Activated T-cell treated with anti-CD3 and anti-CD28 coated beads, Interleukin-2, amount 50 U/mL, for 72 hours (primary cell): ENCODE measurements around the gene DNAH8. TPM values are rescaled to one million over a fixed set of nuclear protein-coding genes. Genes with fewer than 3 reads are reported as not detected.
A peak's percentile ranks its signal among the peaks of the same experiment; 100 is the strongest.
"Not testable (repeated sequence)": the region's sequence is repeated elsewhere in the genome, so short reads cannot be mapped to it uniquely, and the experiment has no call there.

Experiments
- ATAC-seq, 2 donors: fragments of 150-1000 bp; cut with Tn5 transposase; replicated peaks in 1 of 2; 2 replicates each; pipeline ENCODE4 v1.10.0; 2021; ENCODE audit warnings: moderate library complexity in 2 of 2, mild to moderate bottlenecking in 1 of 2
- DNase-seq, 2 donors: peaks; one replicate each; pipeline ENCODE4 v3.0.0; 2021 to 2022; ENCODE audit warnings: mixed read lengths in 1 of 2
- H3K27ac Mint-ChIP-seq: one replicate; pipeline ENCODE4 v1.8.0; 2022; ENCODE audit warnings: mild to moderate bottlenecking, moderate library complexity, mixed read lengths
- H3K27me3 Mint-ChIP-seq: one replicate; pipeline ENCODE4 v1.8.0; 2022; ENCODE audit warnings: low read depth, mixed read lengths
- H3K36me3 Mint-ChIP-seq, 2 donors: one replicate each; pipeline ENCODE4 v1.8.0; 2022; ENCODE audit warnings: mixed read lengths in 2 of 2, mild to moderate bottlenecking in 1 of 2; ENCODE audit not compliant: insufficient read depth in 2 of 2
- H3K4me1 Mint-ChIP-seq: one replicate; pipeline ENCODE4 v1.8.0; 2022; ENCODE audit warnings: low read depth, mixed read lengths
- H3K4me3 Mint-ChIP-seq, 2 donors: one replicate each; pipeline ENCODE4 v1.8.0; 2022; ENCODE audit warnings: mild to moderate bottlenecking in 2 of 2, mixed read lengths in 2 of 2, moderate library complexity in 2 of 2
- H3K9me3 Mint-ChIP-seq, 2 donors: one replicate each; pipeline ENCODE4 v1.8.0; 2022; ENCODE audit warnings: mixed read lengths in 2 of 2
- total RNA-seq, 2 donors: library from RNA; stranded (reverse); gene quantifications; one replicate each; pipeline ENCODE4 v1.2.3, GENCODE V29; 2022

DNAH8 gene
- total RNA-seq, 2 donors from 2014 or later, result 0.02 to 0.41 TPM

DNA sequence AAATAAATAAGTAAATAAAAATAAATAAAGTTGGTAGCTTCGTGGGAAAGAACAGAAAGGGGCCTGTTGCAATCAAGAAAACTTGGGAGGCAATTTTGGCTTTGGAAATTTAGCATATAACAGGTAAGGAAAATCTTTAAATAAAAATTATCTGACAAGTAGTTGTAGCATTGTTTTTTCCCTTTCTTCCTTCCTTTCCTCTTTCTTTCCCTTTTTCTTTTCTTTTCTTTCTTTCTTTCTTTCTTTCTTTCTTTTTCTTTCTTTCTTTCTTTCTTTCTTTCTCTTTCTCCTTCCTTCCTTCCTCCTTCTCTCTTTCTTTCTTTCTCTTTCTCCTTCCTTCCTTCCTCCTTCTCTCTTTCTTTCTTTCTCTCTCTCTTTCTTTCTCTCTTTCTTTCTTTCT is 158.7 kb downstream of the DNAH8 start:
- Mint-ChIP-seq H3K27me3 (peaks cover 10% of the 10 kb centered on the region), H3K4me3 (peak overlapping the region in 1 of 2 donors; percentile 49), H3K4me1 (peaks cover 32% of the 10 kb centered on the region)
- H3K9me3 Mint-ChIP-seq, ATAC-seq, H3K36me3 Mint-ChIP-seq, H3K27ac Mint-ChIP-seq, DNase-seq: not testable (repeated sequence)

- H3K4me1 Mint-ChIP-seq, result peaks cover 32% of the 10 kb centered on the region
Measured at GRCh38 chr6:38876475-38876874, 161.4 kb downstream of the DNAH8 start.

DNA sequence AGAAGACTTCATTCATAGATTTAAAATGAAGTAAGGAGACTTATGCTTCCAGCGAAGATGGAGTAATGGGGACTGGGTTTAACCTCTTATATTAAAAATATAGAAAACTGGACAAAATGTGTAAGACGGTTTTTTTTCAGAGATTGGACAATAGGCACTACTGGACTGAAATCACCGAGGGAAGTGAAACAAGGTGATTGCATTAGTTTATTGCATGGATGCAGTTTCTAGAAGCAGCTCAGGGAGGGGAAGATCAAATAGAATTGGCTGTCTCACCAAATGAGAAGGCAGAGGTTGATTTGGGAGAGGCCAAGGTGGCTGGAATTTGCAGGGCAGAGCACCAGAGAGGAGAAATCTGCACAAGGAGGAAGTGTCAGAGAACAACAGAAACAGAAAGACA is 162.6 kb downstream of the DNAH8 start:
- Mint-ChIP-seq H3K27ac (no peak overlapping the region), H3K27me3 (no peaks in the 10 kb centered on the region), H3K9me3 (no peaks in the 10 kb centered on the region), H3K4me3 (no peak overlapping the region), H3K36me3 (peaks cover 0 to 2% of the 10 kb centered on the region in 2 donors), H3K4me1 (peaks cover 25% of the 10 kb centered on the region)
- ATAC-seq (no peak), DNase-seq (no peak)

More at GRCh38 chr6:38876475-38876874, 161.4 kb downstream of the DNAH8 start:
- ATAC-seq (peak; percentile 77 to 98), DNase-seq (peak; percentile 23 to 59)
- peaks cover 0 to 2% of the 10 kb centered on the region in 2 donors for H3K36me3 Mint-ChIP-seq
- no peaks in the 10 kb centered on the region for H3K9me3 Mint-ChIP-seq
- no peaks in the 10 kb centered on the region for H3K27me3 Mint-ChIP-seq
- peak overlapping the region; percentile 65 to 87 for H3K4me3 Mint-ChIP-seq
- peak overlapping the region; percentile 96 for H3K27ac Mint-ChIP-seq

- no peak for ATAC-seq
- H3K4me3 Mint-ChIP-seq, result no peak overlapping the region
Measured at GRCh38 chr6:38882157-38882556, 167.0 kb downstream of the DNAH8 start.

GRCh38 chr6:38897507-38897906 is 182.4 kb downstream of the DNAH8 start:
- H3K27me3 Mint-ChIP-seq, result no peaks in the 10 kb centered on the region
- H3K9me3 Mint-ChIP-seq, result no peaks in the 10 kb centered on the region

More at GRCh38 chr6:38882157-38882556, 167.0 kb downstream of the DNAH8 start:
- Mint-ChIP-seq H3K27ac (no peak overlapping the region), H3K36me3 (peaks cover 0 to 2% of the 10 kb centered on the region in 2 donors), H3K9me3 (no peaks in the 10 kb centered on the region), H3K27me3 (no peaks in the 10 kb centered on the region), H3K4me1 (no peaks in the 10 kb centered on the region)
- no peak for DNase-seq

DNA sequence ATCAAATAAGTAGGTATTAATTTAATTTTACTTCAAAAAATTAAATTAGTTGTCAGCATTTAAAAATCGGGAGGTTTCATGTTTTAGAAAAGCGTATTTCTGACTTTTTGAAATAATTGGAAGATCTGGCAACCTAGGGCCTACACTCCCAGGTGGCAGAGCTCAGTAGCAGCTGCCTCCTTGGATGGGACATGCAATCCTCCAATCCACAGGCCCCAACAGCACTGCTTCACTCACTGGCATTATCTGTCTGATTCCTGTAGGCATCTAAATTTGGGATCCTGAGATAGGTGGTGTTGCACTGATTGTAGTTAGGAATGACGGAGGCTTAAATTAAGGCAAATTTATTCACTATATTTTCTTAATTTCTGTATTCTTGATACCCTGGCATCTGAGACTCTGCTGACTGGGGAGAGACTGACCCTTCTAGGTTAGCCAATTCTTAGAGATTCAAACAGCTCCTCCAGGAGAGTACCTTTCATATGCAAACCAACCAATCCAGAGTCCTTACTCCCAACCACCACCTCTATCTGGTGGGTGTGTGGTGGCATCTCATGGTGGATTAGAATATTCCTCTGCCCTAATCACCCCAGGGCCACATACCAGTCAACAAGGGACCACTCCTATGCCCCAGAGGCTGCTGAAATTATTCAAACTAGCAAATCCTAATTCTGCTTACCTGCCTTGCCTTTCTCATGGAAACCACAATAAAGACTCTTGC is 186.9 kb downstream of the DNAH8 start:
- Mint-ChIP-seq H3K4me1 (no peaks in the 10 kb centered on the region), H3K4me3 (no peak overlapping the region), H3K36me3 (no peaks in the 10 kb centered on the region), H3K27ac (no peak overlapping the region), H3K9me3 (no peaks in the 10 kb centered on the region), H3K27me3 (no peaks in the 10 kb centered on the region)
- ATAC-seq, result no peak
- DNase-seq, result no peak

More at GRCh38 chr6:38897507-38897906, 182.4 kb downstream of the DNAH8 start:
- no peak overlapping the region for H3K27ac Mint-ChIP-seq
- no peak for ATAC-seq
- no peak for DNase-seq
- H3K36me3 Mint-ChIP-seq, result no peaks in the 10 kb centered on the region
- H3K4me1 Mint-ChIP-seq, result no peaks in the 10 kb centered on the region
- no peak overlapping the region for H3K4me3 Mint-ChIP-seq

DNA sequence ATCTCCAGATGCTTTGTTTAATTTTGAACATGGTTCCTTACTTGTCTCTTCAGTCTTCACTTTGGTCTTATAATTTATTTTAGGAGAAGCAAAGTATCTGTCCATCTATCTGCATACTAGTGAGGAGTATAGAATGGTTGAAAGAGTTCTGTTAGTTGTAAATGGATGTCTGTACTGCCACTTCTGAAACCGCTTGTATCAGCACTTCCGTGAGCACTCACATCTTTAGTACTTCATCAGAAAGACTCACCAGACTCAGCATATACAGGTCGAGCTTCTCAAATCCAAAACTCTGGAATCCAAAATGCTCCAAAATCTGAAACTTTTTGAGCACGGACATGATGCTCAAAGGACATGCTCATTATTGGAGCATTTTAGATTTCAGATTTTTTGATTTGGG is 191.5 kb downstream of the DNAH8 start:
- DNase-seq, result no peak
- H3K4me3 Mint-ChIP-seq, result peak overlapping the region in 1 of 2 donors; percentile 33
- H3K36me3 Mint-ChIP-seq, result no peaks in the 10 kb centered on the region
- H3K4me1 Mint-ChIP-seq, result no peaks in the 10 kb centered on the region
- H3K27me3 Mint-ChIP-seq, result no peaks in the 10 kb centered on the region
- no peak for ATAC-seq
- H3K27ac Mint-ChIP-seq, result no peak overlapping the region
- H3K9me3 Mint-ChIP-seq, result no peaks in the 10 kb centered on the region

DNA sequence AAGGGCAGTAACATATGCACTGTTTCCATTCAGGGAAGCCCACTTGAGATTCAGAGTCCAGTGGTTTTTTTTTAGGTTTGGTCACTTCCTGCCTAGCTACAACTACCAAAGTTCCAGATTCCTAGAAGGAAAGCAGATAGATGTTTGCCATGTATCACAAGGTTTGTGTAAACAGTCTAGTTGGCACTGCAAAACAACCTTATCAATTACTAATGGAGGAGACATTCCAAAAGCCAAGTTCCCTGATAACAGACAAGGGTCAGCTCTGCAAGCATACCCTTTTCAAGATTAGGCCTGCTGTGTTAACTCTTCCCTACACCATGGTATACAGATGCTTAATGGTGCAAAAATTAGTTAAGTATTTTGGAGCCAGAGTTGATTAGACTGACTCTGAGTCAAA is 192.2 kb downstream of the DNAH8 start:
- Mint-ChIP-seq H3K27ac (no peak overlapping the region), H3K27me3 (no peaks in the 10 kb centered on the region), H3K4me3 (no peak overlapping the region), H3K4me1 (no peaks in the 10 kb centered on the region), H3K9me3 (no peaks in the 10 kb centered on the region), H3K36me3 (no peaks in the 10 kb centered on the region)
- no peak for DNase-seq
- ATAC-seq, result no peak

DNA sequence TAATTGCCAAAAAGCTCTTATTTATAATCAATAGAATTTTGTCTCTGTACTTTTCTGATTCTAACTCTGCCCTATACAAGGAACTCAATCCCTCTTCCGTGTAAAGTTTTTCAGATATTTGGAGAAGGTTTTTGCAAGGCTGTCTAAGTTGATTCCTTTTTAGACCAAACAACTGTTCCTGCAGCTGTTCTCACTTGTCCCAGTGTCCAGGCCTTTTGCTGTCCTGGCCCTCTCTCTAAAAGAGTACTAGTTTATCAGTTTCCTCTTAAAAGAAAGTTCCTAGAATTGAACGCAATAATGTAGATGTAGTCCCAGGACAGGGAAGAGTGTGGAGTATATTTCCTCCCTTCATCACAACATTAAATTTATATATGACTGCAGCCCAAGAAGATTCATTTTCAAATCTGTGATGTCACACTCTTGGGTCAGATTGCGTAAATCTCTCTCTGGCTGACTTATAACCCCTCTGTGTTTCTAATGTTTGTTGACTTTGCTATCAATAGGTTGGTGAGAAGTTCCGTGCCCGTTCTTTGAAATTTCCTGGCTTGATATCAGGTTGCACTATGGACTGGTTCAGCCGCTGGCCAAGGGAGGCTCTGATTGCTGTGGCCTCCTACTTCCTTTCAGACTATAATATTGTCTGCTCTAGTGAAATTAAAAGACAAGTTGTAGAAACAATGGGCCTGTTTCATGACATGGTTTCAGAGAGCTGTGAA is 194.1 kb downstream of the DNAH8 start:
- Mint-ChIP-seq H3K4me3 (no peak overlapping the region), H3K27ac (no peak overlapping the region), H3K9me3 (no peaks in the 10 kb centered on the region), H3K27me3 (no peaks in the 10 kb centered on the region), H3K36me3 (no peaks in the 10 kb centered on the region), H3K4me1 (no peaks in the 10 kb centered on the region)
- no peak for DNase-seq
- ATAC-seq, result no peak

DNA sequence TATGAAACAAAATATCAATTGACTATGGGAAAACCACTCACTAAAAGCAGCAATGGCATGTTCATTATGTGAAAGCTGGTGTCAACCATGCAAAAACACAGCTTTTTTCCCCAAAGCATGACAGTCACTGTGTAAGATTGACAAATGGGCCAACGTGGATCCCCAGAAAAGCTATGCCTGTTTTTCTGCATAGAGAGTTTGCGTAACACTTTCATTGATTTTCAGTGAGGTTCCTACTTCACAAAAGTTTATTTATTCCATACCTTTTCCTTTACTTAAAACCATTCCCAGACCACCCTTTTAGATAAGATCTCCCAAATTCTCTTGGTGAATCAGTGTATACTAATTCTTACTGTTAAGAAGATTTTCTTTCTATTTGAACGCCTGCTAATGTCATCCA is 195.1 kb downstream of the DNAH8 start:
- ATAC-seq, result no peak
- no peak overlapping the region for H3K27ac Mint-ChIP-seq
- no peaks in the 10 kb centered on the region for H3K4me1 Mint-ChIP-seq
- no peak for DNase-seq
- H3K9me3 Mint-ChIP-seq, result no peaks in the 10 kb centered on the region
- H3K4me3 Mint-ChIP-seq, result no peak overlapping the region
- H3K27me3 Mint-ChIP-seq, result no peaks in the 10 kb centered on the region
- H3K36me3 Mint-ChIP-seq, result no peaks in the 10 kb centered on the region

- no peaks in the 10 kb centered on the region for H3K4me1 Mint-ChIP-seq
- DNase-seq, result no peak
- H3K27ac Mint-ChIP-seq, result no peak overlapping the region
- no peaks in the 10 kb centered on the region for H3K36me3 Mint-ChIP-seq
- H3K4me3 Mint-ChIP-seq, result no peak overlapping the region
- H3K9me3 Mint-ChIP-seq, result no peaks in the 10 kb centered on the region
- no peaks in the 10 kb centered on the region for H3K27me3 Mint-ChIP-seq
- no peak for ATAC-seq
Measured at GRCh38 chr6:38912378-38912777, 197.3 kb downstream of the DNAH8 start.

DNA sequence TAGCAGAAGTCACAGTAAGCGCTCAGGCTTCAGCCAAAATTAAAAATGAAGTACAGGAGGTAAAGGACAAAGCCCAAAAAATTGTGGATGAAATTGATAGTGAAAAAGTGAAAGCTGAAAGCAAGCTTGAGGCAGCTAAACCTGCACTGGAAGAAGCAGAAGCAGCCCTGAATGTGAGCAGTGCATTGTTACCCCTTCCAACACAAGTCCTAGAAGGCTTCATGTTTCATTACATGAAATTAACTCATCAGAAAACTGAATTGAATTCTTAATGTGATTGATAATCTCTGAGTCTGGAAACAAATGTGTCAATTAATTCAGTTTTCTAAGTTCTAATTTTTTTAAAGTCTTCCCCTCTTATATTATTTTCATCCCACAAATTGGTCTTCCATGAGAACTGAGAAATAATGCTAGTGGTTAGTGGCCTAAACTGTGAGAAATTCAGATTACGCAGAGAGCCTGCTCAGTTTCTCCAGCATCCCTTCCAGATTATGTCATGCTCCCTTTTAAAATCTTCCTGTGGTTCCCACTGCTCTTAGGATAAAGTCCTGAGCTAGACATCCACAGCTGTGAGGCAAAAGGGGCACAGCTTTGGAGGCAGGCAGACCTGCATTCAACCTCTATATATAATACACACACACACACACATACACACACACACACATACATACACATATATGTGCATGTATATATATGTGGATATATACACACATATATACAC is 200.3 kb downstream of the DNAH8 start:
- Mint-ChIP-seq H3K4me1 (no peaks in the 10 kb centered on the region), H3K27me3 (no peaks in the 10 kb centered on the region), H3K36me3 (no peaks in the 10 kb centered on the region), H3K4me3 (no peak overlapping the region), H3K9me3 (no peaks in the 10 kb centered on the region), H3K27ac (no peak overlapping the region)
- DNase-seq (no peak), ATAC-seq (no peak)

DNA sequence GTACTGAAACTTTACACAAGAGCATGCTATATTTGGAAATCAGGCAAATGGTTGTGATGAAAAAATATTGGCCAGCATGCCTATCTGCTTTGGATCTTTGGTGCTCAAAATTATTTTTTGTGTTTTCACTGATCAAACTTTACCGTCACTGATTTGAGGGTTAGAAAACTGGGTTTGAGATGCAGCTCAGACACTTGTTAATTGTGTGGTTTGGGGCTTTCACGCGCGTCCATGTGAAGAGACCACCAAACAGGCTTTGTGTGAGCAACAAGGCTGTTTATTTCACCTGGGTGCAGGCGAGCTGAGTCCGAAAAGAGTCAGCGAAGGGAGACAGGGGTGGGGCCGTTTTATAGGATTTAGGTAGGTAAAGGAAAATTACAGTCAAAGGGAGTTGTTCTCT is 206.4 kb downstream of the DNAH8 start:
- ATAC-seq, H3K9me3 Mint-ChIP-seq, H3K36me3 Mint-ChIP-seq, H3K4me3 Mint-ChIP-seq, DNase-seq, H3K27me3 Mint-ChIP-seq, H3K4me1 Mint-ChIP-seq, H3K27ac Mint-ChIP-seq: not testable (repeated sequence)
